A673 (cell line): ENCODE results near the gene PEX3.

Source experiments
- EZH2 ChIP-seq: fragments of 200-600 bp; sonication (generic); IDR thresholded peaks from 2 replicates; pipeline ENCODE4 v1.6.1; 2017; ENCODE audit warnings: borderline replicate concordance, low read depth, mild to moderate bottlenecking, mixed read lengths, antibody characterized with exemption, low read length; ENCODE audit not compliant: poor library complexity, severe bottlenecking
- TF ChIP-seq, protein P1 (sequence below): fragments of 300-800, 200-600 bp; sonication (generic); conservative IDR thresholded peaks from 2 replicates; pipeline ENCODE4 v1.5.1; 2017; ENCODE audit warnings: low read depth, mild to moderate bottlenecking, antibody characterized with exemption, low read length, moderate library complexity, mixed read lengths

DNA sequence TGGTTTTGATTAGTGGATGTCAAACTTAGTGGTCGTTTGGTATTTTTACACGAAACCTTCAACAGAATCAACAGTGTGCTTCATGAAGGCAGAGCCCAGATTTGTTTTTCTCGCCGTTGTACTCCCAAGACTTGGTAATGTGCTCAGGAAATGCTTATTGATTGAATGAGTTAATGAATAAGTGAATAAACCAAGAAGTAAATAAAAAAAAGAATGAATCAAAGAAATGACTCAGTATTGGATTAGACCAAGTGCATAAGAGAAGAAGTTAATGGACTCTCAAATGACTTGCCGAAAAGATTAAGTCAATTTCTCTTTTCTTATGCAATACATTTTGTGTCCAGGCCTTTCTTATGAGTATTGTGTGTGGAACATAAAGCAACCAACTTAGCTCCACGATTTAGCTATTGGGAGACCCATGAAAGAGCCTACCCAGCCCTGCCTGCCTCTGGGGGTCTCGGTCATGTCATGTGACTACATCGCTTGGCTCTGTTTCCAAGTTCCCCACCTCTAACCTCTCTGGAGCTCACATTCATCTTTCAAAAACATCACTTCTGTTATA, 71.5 kb downstream of the PEX3 start:
- TF ChIP-seq EZH2 = no peak
- TF ChIP-seq, protein P1, sequence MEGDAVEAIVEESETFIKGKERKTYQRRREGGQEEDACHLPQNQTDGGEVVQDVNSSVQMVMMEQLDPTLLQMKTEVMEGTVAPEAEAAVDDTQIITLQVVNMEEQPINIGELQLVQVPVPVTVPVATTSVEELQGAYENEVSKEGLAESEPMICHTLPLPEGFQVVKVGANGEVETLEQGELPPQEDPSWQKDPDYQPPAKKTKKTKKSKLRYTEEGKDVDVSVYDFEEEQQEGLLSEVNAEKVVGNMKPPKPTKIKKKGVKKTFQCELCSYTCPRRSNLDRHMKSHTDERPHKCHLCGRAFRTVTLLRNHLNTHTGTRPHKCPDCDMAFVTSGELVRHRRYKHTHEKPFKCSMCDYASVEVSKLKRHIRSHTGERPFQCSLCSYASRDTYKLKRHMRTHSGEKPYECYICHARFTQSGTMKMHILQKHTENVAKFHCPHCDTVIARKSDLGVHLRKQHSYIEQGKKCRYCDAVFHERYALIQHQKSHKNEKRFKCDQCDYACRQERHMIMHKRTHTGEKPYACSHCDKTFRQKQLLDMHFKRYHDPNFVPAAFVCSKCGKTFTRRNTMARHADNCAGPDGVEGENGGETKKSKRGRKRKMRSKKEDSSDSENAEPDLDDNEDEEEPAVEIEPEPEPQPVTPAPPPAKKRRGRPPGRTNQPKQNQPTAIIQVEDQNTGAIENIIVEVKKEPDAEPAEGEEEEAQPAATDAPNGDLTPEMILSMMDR = no peak
